MCF 10A (cell line): ENCODE data around the gene IQCF2. TPM values are rescaled to one million over a fixed set of nuclear protein-coding genes. Genes with fewer than 3 reads are reported as not detected.
A peak's percentile ranks its signal among the peaks of the same experiment; 100 is the strongest.

Source experiments
- BruUV-seq: library from RNA; stranded (reverse); fragments of 400-500 nt; replicated peaks from 2 replicates; lab custom pipeline; 2021; lab: Mats Ljungman, UMichigan
- CTCF ChIA-PET: fragments of 300-600 bp; sonication (Branson Sonifier 250); formaldehyde crosslinking; extraction: SDS; loops from one replicate; lab custom pipeline; 2021; ENCODE audit warnings: antibody characterized with exemption, inconsistent platforms; lab: Yijun Ruan, JAX
- POLR2A ChIA-PET: fragments of 300-600, 350-650 bp; sonication (Branson Sonifier 250); formaldehyde crosslinking; extraction: SDS; loops from one replicate; lab custom pipeline; 2020; ENCODE audit warnings: antibody characterized with exemption, inconsistent platforms; lab: Yijun Ruan, JAX
- DNase-seq: peaks from one replicate; pipeline ENCODE4 v3.0.0-alpha.2; 2018; ENCODE audit not compliant: unreplicated experiment
- H3K27ac Mint-ChIP-seq: one replicate; pipeline ENCODE4 v1.8.0; 2022; ENCODE audit warnings: mild to moderate bottlenecking, low read depth, mixed read lengths; ENCODE audit not compliant: unreplicated experiment
- H3K27me3 Mint-ChIP-seq: one replicate; pipeline ENCODE4 v1.8.0; 2022; ENCODE audit warnings: mixed read lengths; ENCODE audit not compliant: insufficient read depth, unreplicated experiment
- H3K36me3 Mint-ChIP-seq: one replicate; pipeline ENCODE4 v1.8.0; 2022; ENCODE audit warnings: mild to moderate bottlenecking, moderate library complexity, mixed read lengths; ENCODE audit not compliant: insufficient read depth, unreplicated experiment
- H3K4me1 Mint-ChIP-seq: one replicate; pipeline ENCODE4 v1.8.0; 2022; ENCODE audit warnings: mixed read lengths; ENCODE audit not compliant: insufficient read depth, unreplicated experiment
- H3K4me3 Mint-ChIP-seq: one replicate; pipeline ENCODE4 v1.8.0; 2022; ENCODE audit warnings: mild to moderate bottlenecking, moderate library complexity, mixed read lengths; ENCODE audit not compliant: unreplicated experiment
- H3K9me3 Mint-ChIP-seq: one replicate; pipeline ENCODE4 v1.8.0; 2022; ENCODE audit warnings: mixed read lengths; ENCODE audit not compliant: unreplicated experiment
- intact Hi-C: fragments of 100-400 bp; cut with micrococcal nuclease; formaldehyde crosslinking; loops from 2 replicates; pipeline ENCODE4 v1.14.1; 2022
- total RNA-seq: library from RNA; stranded (reverse); gene quantifications from 2 replicates; pipeline ENCODE4 v1.2.3, GENCODE V29; 2022
- TF ChIP-seq, protein P1 (sequence below): fragments of 200-600 bp; IDR thresholded peaks from one replicate; pipeline ENCODE4 v1.8.0; 2022; ENCODE audit warnings: antibody characterized with exemption, mild to moderate bottlenecking; ENCODE audit not compliant: unreplicated experiment

IQCF2 gene
- total RNA-seq, 1 experiment from 2014 or later = not detected

- DNase-seq = no peak
- Mint-ChIP-seq H3K9me3 (no peaks in the 10 kb centered on the region), H3K36me3 (no peaks in the 10 kb centered on the region), H3K27ac (no peak overlapping the region), H3K4me3 (no peak overlapping the region), H3K4me1 (no peaks in the 10 kb centered on the region), H3K27me3 (peaks cover 25% of the 10 kb centered on the region)
- BruUV-seq = no TSS peak
- ChIA-PET CTCF (interaction anchor here (0.7 to 1.1 kb wide), 2 partner anchors 17 to 191 kb away, joined by 3 to 4 read pairs; no protein-coding TSS in a partner anchor), POLR2A (no interaction called here)
- intact Hi-C loops = no loop called here
- TF ChIP-seq, protein P1, sequence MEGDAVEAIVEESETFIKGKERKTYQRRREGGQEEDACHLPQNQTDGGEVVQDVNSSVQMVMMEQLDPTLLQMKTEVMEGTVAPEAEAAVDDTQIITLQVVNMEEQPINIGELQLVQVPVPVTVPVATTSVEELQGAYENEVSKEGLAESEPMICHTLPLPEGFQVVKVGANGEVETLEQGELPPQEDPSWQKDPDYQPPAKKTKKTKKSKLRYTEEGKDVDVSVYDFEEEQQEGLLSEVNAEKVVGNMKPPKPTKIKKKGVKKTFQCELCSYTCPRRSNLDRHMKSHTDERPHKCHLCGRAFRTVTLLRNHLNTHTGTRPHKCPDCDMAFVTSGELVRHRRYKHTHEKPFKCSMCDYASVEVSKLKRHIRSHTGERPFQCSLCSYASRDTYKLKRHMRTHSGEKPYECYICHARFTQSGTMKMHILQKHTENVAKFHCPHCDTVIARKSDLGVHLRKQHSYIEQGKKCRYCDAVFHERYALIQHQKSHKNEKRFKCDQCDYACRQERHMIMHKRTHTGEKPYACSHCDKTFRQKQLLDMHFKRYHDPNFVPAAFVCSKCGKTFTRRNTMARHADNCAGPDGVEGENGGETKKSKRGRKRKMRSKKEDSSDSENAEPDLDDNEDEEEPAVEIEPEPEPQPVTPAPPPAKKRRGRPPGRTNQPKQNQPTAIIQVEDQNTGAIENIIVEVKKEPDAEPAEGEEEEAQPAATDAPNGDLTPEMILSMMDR = no peak
These were observed 44.7 kb upstream of the IQCF2 start for GRCh38 chr3:51816723-51817122.

DNA sequence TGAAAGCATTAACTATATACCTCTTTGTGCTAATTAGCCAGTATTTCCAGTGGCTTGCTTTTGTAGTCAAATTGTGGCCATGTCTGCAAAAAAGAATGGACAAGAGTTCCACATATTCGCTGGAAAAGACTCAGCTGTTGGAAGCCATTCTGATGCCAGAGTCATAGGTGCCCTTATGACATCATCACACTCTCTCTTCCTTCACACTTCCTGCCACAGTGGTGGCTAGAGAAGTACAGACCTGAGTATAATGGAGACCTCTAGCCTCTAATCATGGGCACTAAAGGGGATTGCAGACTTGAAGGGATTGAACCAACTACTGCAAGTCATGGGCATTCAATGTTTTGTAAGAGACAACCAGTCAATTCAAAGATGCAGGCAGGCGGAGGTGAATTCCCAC is 44.0 kb upstream of the IQCF2 start:
- no TSS peak for BruUV-seq
- POLR2A ChIA-PET = no interaction called here
- CTCF ChIA-PET = interaction anchor here (0.6 to 0.7 kb wide), 2 partner anchors 17 to 190 kb away, joined by 3 to 4 read pairs; no protein-coding TSS in a partner anchor
- Mint-ChIP-seq H3K27me3 (peaks cover 28% of the 10 kb centered on the region), H3K27ac (no peak overlapping the region), H3K4me3 (no peak overlapping the region), H3K36me3 (no peaks in the 10 kb centered on the region), H3K9me3 (no peaks in the 10 kb centered on the region), H3K4me1 (no peaks in the 10 kb centered on the region)
- TF ChIP-seq, protein P1 = no peak
- no peak for DNase-seq
- intact Hi-C loops = no loop called here

DNA sequence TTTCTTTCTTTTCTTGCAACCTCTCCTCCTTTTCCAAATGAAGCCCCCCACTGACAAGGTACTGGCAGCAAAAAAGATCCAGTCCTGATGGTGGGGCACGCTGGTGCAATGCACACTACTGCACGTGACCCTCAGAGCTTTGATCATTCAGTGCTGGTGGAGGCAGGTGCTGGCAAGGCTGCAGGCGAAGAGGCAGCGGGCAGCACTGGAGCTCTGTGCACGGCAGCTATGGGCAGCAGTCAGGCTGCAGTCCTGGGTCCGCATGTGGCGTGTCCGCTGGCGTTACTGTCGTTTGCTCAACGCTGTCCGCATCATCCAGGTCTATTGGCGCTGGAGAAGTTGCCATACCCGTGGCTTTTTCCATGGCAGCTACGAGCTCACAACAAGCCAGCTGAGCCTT is 42.3 kb upstream of the IQCF2 start:
- intact Hi-C loops = no loop called here
- Mint-ChIP-seq H3K4me1 (no peaks in the 10 kb centered on the region), H3K9me3 (peaks cover 7% of the 10 kb centered on the region), H3K36me3 (no peaks in the 10 kb centered on the region), H3K27ac (no peak overlapping the region), H3K27me3 (peaks cover 39% of the 10 kb centered on the region), H3K4me3 (no peak overlapping the region)
- no TSS peak for BruUV-seq
- TF ChIP-seq, protein P1 = no peak
- ChIA-PET CTCF (interaction anchor here (0.6 kb wide), 1 partner anchor 18 kb away, joined by 3 read pairs; no protein-coding TSS in a partner anchor), POLR2A (no interaction called here)
- no peak for DNase-seq

DNA sequence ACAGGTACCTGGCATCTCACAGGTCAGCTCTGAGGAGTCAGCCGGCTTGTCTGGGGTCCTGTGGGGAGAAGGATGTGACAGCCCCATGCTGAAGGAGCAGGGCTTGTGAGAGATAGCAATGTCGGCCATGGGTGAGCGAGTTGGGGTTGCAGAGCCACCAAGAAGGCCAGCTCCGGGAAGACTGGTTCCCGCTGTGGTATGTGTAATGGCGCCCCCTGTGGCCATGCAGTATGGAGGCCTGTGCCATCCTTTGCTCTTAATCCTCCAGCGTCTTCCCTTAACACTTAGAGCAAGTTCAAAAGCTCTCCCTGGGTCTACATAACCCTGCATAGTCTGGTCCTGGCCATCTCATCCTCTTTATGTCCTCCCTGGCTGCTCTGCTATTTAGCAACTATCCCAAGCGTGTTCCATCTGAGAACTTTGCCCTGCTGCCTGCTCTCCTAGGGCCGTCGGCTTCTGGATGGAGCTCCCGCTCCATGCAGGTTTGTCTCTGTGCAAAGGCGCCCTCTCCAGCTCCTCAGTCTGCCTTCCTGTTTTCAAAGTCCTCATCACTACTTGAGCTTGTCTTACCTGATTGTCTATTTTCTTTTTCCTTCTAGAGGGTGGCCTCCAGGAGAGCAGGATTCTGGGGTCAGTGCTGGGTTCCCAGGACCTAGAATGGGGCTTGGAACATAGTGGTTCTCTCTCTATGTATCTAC is 41.6 kb upstream of the IQCF2 start:
- ChIA-PET CTCF (interaction anchor here (0.6 to 0.8 kb wide), 4 partner anchors 9 to 314 kb away, joined by 3 to 8 read pairs (median 3); no protein-coding TSS in a partner anchor), POLR2A (no interaction called here)
- BruUV-seq = no TSS peak
- Mint-ChIP-seq H3K4me1 (no peaks in the 10 kb centered on the region), H3K36me3 (no peaks in the 10 kb centered on the region), H3K27me3 (peaks cover 46% of the 10 kb centered on the region), H3K27ac (no peak overlapping the region), H3K9me3 (peaks cover 7% of the 10 kb centered on the region), H3K4me3 (no peak overlapping the region)
- peak; percentile 9 for DNase-seq
- TF ChIP-seq, protein P1 = peak; percentile 6
- intact Hi-C loops = no loop called here
